Kidney tubule cell (primary cell): Measurements from ENCODE around the gene MBTD1.
"Not testable (repeated sequence)": the region's sequence is repeated elsewhere in the genome, so short reads cannot be mapped to it uniquely, and the experiment has no call there.

Experiments used
- DNase-seq: peaks from one replicate; pipeline ENCODE4 v3.0.0-alpha.2; 2018; ENCODE audit warnings: low spot score

The MBTD1 gene

DNA sequence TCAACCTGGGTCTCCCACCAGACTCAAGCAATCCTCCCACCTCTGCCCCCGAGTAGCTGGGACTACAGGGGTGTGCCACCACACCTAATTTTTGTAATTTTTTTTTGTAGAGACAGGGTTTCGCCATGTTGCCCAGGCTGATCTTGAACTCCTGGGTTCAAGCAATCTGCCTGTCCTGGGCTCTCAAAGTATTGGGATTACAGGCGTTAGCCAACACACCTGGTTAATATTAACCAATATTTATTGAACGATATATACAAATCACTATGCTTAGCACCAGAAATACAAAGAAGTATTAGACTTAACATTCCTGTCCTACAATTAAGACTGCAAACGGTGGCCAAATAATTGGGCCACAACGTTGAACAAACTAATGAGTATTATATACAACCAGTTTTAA lies 4.2 kb downstream of the MBTD1 start:
- DNase-seq = no peak

DNA sequence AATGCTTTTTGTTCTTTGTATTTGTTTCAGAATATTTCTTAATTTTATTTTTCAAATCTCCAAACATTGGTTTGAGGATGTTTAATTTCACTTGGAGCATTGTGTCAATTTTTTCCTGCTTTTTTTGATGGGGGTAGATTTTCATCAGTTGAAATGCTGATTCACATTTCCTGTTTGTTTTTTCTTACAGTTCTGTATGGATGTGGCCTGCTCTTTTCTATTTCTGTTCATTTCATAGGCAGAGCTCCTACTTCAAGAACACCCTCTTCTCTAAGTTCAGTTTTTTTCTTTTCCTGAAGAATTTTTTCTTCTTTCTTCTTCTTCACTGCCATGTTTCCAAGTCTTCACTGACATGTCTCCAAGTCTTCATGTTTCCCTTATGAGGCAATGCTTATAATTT lies 8.8 kb downstream of the MBTD1 start:
- DNase-seq = no peak

DNA sequence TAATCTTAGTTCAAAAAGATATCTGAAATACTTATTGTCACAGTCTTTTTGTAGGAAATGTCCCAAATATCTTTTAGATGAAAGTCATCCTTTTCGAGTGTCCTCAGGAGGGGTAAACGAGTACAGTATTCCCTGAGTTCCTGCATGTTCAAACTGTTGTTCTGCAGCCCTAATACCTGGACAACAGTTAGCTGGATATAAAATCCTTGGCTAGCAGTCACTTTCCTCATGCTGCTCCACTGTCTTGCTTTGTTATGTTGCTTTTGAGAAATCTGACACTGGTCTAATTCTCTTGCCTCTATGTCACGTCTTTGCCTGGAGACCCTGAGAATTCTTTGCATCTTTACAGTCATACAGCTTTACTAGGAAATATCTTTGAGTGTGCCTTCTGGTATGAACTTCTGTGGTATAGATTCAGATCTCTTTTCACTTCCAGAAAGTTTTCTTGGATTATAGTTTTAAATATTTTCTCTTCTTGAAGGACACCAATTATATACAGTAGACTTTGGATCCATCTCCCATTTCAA lies 9.5 kb downstream of the MBTD1 start:
- no peak for DNase-seq

DNA sequence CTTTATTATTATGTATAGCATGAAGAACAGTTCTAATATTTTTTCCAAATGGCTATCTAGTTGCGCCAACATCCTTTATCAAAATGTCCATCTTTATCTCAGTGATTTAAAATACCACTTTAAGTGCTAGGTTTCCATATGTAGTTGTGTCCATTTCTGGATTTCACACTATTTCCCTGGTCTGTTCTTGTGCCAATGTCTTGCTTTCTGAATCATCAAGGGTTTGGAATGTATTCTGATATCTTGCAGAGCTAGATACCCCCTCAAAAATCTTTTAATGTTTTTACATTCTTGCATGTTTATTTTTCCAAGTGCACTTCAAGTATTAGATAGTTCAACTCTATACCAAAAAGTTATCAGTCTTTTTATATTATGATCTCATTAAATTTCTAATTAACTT lies 14.3 kb downstream of the MBTD1 start:
- no peak for DNase-seq

- DNase-seq = no peak
Measured at GRCh38 chr17:51244041-51244440, 15.8 kb downstream of the MBTD1 start.

GRCh38 chr17:51240275-51240674 lies 19.6 kb downstream of the MBTD1 start:
- DNase-seq = no peak

- no peak for DNase-seq
Measured at GRCh38 chr17:51238255-51238887, 21.5 kb downstream of the MBTD1 start.

DNA sequence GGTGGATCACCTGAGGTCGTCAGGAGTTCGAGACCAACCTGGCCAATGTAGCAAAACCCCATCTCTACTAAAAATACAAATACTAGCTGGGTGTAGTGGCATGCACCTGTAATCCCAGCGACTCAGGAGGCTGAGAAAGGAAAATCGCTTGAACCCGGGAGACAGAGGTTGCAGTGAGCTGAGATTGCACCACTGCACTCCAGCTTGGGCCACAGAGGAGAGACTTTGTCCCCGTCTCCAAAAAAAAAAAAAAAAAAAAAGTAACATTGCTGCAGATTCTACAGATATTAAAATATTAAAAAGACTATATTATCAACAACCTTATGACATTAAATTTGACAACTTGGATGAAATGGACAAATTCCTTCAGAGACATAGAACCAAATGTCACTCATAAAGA lies 25.7 kb downstream of the MBTD1 start:
- DNase-seq = no peak

- peak; percentile 21 for DNase-seq
Measured at GRCh38 chr17:51231999-51232398, 27.9 kb downstream of the MBTD1 start.

DNA sequence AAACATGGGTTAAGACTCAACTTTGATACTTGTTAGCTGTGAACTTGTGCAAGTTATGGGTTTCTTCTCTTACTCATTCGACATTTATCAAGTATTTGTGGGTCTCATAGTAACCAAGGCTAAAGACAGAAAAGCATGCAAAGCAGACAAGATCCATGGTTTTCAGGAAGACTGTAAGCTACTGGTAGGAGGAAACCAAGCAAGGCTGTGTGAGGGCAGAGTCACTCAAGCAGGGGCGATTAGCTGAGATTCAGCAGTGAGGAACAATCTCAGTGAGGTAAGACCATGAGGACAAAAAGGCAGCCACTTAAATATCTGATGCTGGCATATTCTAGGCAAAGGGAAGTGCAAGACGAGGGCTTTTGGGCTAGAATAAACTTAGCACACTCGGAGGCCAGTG lies 29.5 kb downstream of the MBTD1 start:
- DNase-seq = peak; percentile 36

- DNase-seq = no peak
Measured at GRCh38 chr17:51229889-51230288, 30.0 kb downstream of the MBTD1 start.

GRCh38 chr17:51228161-51228560 lies 31.7 kb downstream of the MBTD1 start:
- DNase-seq = no peak

DNA sequence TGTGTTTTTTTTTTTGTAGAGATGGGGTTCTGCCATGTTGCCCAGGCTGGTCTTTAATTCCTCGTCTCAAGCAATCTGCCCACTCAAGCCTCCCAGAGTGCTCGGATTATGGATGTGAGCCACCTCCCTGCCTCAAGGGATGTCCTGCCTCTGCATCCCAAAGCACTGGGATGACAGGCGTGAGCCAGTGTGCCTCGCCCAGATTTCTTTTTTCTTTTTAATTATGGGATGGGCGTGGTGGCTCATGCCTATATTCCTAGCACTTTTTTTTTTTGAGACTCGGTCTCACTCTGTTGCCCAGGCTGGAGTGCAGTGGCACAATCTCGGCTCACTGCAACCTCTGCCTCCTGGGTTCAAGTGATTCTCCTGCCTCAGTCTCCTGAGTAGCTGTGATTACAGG lies 34.3 kb downstream of the MBTD1 start:
- DNase-seq = not testable (repeated sequence)

GRCh38 chr17:51224402-51225262 lies 35.2 kb downstream of the MBTD1 start:
- DNase-seq = no peak

- DNase-seq = no peak
Measured at GRCh38 chr17:51221322-51221721, 38.5 kb downstream of the MBTD1 start.

DNA sequence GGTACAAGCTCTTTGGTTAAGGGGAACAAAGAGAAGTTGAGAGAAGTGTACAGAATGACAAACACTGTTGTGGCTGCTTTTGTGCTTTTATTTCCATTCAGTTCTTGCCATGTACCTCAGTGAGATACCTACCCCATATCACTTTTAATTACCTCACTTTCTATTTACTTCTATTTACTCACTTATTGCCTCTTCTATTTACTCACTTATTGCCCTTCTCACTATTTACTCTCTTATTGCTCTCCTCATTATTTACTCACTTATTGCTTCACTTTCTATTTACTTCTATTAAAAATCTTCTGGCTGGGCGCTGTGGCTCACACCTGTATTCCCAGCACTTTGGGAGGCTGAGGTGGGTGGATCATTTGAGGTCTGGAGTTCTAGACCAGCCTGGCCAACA lies 41.9 kb downstream of the MBTD1 start:
- DNase-seq = no peak

DNA sequence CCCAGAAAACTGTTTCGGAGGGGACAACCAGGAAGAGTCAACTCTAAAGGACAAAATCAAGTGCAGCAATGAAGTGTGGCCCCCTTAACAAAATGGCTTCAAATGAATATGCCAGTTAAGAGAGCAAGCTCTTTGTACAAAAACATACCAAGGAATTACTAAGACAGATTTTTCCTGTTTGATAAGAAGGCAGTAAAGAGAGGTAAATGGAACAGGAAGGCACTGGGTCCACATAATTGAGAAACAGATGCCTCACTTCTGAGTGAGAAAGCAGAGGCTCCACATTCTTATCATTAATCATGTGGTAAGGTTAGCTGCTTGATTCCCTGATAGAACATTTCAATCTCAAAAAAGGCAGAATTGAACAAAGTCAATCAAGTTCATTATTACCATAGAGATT lies 44.9 kb downstream of the MBTD1 start:
- no peak for DNase-seq

DNA sequence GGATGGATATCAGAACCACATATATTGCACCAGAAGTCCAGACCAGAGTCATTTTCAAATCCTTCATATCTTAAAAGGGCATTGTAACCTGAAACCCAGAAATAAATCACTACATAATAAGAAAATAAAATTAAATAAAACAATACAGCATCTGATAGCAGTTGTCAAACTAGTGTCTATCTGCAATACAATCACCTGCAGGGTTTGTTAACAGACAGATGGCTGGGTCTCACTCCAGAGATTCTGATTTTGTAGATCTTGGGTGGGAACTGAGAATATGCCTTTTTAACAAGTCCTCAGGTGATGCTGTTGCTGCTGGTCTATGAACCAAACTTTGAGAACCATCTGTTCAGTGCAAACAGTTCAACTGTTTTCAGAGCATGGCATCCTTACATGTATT lies 56.0 kb downstream of the MBTD1 start:
- DNase-seq = no peak

- DNase-seq = no peak
Measured at GRCh38 chr17:51200846-51201245, 59.0 kb downstream of the MBTD1 start.

- DNase-seq = no peak
Measured at GRCh38 chr17:51200295-51200694, 59.6 kb downstream of the MBTD1 start.

GRCh38 chr17:51197754-51198153 lies 62.1 kb downstream of the MBTD1 start:
- DNase-seq = no peak

GRCh38 chr17:51191895-51192294 lies 68.0 kb downstream of the MBTD1 start:
- no peak for DNase-seq

GRCh38 chr17:51189628-51190027 lies 70.2 kb downstream of the MBTD1 start:
- DNase-seq = no peak

DNA sequence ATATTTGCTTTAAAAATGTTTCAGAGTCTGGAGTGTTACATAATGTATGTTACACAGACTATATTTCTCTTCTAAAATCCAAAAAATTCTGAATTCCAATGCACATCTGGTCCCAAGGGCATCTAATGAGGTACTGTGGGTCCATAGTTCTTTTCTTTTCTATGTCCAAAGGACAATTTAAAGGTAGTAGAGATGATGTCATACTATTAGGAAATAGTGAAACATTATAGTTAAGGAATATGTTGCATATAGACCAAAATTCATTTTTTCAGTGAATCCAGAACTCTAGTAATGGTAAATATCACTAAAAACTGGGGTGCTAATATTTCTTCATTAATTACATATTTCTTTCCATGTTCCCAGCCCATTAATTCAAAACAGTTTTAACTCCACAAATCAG lies 70.7 kb downstream of the MBTD1 start:
- no peak for DNase-seq
